Hippocampal formation (tissue), 2 donors: ENCODE results near the gene CEP68.

Experiments used
- DNase-seq, 2 donors: peaks; one replicate each; lab custom pipeline; 2025; lab: John Stamatoyannopoulos, UW

Gene CEP68

DNA sequence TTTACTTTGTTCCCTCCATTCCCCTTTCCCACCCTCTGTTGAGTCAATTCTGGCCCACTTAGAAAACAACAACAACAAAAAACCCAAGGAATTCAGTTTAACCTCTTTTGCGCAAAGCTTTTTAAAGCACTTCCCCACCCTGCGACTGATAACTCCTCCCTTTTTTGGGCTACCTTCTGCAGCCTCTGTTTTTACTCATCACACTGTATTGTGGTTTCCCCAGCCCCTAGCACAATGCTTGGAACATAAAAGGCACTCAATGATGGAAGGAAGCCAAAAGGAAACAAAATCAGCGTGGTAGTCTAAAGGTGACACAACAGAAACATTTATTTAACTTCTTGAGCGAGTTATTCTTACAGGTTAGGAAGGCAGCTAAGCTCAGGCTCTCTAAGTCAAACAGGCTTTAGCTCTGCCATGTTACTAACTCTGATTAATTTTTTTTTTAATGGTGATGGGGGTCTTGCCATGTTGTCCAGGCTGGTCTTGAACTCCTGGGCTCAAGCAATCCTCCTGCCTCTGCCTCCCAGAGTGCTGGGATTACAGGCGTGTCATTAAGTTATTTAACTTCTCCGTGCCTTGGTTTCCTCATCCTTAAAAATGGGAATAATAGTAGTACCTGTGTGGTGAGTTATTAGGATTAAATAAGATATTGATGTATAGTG is 1.3 kb downstream of the CEP68 start:
- no peak for DNase-seq

DNA sequence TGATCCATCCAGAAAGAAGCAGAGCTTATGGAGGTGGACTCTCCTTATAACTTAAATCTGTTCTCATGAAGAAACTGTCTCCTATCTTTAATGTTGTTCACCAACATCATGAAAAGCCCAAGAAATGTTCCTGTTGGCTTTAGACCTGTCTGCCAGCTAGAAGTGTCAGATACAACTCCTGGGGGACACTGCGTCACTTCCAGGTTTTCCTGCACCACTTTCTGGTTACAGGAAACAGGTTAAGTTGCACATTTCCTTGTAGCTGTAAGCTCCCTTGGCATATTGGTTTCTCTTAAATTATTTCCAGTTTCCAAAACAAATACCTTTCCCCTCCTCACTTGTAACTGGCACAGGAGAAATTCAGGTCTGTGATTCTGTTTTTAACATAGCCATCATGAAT is 2.9 kb downstream of the CEP68 start:
- DNase-seq: no peak

DNA sequence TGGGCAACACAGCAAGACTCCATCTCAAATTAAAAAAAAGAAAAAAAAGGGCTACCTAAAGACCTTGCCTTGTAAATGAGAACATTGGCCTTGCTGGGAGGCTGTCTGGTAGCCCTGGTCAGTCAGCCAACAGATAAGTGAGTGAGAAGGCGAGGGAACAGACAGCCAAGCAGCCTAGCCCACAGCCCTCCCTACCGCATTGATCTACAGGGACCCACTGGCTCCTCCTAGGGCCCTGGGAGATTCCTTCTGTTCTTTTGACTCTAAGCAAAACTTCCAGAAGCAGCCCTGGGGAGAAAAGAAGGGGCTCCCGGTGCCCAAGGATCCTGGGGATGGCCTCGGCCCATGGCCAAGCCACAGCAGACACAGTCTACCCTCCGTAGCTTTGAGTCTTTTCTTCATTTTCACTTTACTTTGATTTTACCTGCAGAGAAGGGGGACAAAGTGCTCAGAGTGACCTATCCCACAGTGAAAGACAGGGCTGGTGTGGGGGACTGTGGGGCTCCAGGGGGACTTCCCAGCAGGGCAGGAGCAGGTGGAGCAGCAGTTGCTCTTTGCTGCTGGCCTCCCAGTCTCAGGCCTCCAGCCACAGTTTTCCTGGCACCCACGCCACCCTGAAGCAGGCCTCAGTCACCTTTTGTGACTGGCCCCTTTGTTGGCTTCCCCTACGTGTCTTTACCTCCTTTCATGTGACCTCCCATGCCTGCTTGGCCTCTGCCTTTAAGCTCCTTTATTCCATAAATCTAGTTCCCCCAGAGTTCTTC is 5.1 kb downstream of the CEP68 start:
- DNase-seq: no peak

DNA sequence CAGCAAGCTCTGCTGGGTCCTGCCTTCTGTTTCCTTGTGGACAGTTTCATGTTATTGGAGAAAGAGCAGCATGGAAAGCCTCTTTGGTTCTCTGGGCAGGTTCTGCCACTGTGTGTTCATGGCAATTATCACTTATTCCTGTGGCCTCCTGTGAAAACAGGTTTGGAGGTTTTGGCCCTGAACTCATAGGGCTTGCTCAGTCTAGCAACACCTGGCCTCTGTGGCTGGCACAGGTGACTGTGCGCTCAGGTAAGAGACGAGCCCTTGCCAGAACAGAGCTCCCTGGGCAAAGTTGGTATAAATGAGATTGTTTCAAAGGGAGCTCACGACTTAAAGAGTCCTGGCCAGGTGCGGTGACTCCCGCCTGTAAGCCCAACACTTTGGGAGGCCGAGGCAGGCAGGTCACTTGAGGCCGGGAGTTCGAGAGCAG is 5.7 kb downstream of the CEP68 start:
- no peak for DNase-seq

DNA sequence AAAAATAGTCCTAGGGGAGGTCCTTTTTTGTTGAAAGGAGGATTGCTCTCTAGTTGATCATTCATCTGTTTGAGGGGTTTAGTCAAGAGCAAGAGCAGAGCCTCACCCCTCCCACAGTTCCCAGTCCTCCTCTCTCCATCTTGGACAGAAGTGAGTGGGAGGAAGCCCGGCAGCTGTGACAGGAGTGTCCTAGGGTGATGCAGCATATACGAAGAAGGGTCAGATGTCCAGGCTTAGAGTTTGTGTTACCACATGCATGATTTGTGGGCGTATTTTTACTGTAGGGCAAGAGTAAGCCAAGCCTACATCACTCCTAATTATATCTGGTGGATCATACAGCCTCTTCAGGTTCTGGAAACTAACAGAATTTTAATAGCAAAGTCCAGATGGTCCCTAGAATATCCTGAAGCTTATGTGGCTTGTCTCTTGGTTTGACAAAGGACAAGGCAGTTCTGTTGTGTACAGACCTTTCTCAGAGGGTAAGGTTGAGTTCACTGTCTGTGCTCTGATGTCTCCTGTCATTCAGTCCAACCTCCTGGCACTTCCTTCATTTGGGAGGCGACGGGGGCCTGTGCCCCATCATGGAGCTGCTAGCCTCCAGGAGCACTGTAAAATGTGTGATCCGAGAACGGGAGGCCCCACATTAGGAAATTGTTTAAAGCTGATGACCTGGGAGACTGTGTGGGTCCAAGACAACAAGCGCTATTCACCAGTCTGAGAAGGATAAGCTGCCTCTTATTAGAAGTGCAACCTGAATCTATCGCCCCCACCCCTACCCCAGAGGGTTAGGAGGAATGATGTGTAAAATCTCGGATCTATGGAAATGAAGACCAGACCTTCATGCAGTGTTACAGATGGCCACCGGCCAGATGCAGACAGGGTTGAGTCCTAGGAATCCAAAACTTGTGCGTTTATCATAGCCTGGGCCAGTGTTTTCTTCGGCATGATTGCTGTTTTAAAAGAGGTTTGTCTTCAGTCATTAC is 6.9 kb downstream of the CEP68 start:
- DNase-seq: no peak

DNA sequence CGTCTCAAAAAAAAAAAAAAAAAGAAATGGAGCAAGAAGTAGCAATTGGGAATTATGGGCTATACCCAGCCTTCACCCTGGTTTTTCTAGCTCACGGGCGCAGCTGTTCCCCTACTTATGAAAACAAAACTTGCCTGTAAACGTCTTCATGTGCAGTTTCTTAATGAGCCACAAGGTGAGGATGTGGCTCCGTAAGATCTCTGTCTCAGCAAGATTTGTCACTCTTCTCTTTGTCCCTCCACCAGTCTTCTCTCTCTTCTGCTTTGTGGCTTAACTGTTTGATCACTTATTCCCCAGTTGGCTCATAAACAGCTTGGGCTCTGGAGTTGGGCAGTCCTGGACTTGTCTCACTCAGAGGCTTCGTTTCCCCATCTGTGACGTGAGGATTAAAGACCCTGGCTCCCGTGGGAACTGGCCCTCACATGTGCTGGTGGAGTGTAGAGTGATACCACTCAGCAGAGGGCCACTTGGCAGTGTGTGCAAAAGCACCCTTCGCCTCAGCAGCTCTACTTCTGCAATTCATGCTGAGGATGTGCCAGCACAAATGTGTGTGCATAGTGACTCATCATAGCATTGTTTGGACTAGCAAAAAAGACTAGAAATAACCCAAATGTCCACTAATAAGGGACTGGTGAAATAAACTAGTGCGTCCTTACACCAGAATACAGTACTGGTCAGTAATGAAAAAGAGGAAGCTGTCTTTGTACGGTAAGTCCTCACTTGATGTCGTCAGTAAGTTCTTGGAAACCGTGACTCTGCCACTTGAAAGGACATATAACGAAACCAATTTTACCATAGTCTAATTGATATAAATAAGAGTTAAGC is 8.7 kb downstream of the CEP68 start:
- peak; percentile 55 to 81 for DNase-seq

DNA sequence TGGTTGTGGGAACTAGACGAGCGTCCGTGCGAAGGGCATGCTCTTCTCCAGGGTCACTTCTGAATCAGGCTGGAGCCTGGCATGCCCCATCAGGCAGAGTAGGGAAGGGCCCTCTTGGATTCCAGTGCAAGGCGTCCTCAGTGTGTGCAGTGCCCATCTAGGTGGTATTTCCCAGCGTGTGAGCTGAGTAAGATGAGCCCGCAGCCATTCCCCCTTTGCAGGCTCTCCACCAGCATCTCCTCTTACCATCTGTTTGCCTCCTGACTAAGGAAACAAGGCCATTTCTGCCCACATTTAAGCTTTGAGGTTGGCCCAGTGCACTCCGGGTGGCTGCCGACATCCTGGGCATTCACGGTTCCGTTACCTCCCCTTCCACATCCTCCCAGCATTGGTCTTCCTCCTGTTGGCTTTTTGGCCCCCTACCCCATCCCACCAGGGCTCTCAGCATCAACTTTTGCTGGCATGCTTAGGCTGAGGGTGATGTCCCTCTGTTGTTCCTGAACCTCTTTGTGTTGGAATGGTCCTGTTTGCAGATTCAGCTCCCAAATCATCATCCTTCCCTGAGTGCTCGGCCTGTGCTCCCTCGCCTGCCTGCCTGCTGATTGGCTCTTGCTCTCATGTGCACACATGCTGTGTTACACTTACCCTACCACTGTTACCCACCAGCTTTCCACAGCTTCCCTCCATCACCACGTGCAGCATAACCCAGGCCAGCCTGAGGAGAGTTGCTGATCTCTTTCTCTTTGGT is 11.8 kb downstream of the CEP68 start:
- no peak for DNase-seq

DNA sequence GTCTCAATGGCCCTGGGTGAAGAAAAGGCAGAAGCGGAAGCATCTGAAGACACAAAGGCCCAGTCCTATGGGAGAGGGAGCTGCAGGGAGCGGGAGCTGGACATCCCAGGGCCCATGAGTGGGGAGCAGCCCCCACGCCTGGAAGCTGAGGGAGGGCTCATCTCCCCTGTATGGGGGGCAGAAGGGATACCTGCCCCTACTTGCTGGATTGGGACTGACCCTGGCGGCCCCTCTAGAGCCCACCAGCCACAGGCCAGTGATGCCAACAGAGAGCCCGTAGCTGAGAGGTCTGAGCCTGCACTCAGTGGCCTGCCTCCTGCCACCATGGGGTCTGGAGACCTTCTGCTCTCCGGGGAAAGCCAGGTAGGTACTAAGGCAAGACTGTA is 13.2 kb downstream of the CEP68 start:
- no peak for DNase-seq

DNA sequence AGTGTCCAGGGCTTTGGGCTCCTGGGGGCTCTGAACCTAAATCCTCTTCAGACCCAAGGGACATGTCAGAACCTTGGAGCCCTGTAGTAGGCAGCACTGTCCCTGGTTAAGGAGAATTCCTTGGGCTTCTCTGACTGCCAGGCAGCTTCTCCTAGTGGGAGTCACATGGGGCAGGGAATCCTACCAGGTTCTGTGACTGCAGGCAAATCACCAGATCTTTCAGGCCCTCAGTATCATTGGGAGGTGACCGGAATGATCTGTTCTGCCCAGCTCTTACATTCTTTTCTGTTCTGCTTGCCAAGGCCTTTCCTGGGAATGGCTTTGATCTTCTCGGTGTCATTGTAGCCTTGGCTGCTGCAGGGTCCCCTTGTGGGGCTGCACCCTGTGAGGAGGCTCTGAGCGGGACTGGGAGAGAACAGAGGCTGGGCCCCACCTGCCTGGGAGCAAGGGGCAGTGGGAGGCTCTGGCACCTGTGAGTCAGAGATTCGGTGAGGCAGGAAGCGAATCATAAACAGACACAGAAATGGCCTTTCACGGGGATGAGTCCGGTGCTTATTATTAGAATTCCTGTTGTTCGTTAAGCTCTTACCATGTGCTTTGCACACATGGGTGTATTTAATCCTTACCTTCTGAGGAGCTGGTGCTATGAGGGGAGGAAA is 14.1 kb downstream of the CEP68 start:
- DNase-seq: no peak

DNA sequence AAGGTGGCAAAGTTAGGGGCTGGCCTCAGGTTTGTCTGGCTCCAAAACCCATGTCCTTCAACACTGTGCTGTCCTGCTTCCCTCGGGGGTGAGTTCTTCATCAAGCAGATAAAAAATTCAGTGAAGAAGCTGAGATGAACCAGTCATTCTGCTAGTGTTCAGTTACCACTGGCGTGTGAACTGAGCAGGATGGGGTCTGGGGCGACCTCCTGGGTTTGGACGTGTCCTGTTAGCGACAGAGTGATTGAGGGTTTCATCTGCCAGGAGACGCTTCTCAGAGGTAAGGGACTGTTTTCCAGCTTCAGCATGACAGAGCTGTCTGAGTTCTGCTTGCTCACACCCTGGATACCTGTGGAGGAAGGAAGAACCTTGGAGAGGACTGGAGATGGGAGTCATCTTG is 14.6 kb downstream of the CEP68 start:
- no peak for DNase-seq

DNA sequence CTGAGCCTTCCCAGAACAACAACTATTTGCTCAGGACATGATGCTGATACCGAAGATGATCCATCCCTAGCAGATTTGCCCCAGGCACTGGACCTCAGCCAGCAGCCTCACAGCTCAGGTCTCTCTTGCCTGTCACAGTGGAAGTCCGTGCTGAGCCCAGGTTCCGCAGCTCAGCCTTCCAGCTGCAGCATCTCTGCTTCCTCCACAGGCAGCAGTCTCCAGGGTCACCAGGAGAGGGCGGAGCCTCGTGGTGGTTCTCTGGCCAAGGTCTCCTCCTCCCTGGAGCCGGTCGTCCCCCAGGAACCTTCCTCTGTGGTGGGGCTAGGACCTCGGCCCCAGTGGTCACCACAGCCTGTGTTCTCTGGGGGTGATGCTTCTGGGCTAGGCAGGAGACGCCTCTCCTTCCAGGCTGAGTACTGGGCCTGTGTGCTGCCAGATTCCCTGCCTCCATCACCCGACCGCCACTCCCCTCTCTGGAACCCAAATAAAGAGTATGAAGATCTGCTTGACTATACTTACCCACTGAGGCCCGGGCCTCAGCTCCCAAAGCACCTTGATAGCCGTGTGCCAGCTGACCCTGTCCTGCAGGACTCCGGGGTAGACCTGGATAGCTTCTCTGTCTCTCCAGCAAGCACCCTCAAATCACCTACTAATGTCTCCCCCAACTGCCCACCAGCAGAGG is 15.4 kb downstream of the CEP68 start:
- no peak for DNase-seq

DNA sequence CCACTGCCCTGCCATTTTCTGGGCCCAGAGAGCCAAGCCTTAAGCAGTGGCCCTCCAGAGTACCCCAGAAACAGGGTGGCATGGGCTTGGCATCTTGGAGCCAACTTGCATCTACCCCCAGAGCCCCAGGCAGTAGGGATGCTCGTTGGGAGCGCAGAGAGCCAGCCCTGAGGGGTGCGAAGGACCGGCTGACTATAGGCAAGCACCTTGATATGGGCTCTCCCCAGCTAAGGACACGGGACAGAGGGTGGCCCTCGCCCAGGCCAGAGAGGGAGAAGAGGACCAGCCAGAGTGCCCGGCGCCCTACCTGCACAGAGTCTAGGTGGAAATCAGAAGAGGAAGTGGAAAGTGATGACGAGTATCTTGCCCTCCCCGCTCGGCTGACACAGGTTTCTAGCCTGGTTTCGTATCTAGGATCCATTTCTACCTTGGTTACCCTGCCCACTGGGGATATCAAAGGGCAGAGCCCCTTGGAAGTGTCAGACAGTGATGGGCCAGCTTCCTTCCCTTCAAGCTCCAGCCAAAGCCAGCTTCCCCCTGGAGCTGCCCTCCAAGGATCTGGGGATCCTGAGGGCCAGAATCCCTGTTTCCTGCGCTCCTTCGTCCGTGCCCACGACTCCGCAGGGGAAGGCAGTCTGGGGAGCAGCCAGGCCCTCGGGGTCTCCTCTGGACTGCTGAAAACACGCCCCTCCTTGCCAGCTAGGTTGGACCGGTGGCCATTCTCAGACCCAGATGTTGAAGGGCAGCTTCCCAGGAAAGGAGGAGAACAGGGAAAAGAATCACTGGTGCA is 16.2 kb downstream of the CEP68 start:
- no peak for DNase-seq

DNA sequence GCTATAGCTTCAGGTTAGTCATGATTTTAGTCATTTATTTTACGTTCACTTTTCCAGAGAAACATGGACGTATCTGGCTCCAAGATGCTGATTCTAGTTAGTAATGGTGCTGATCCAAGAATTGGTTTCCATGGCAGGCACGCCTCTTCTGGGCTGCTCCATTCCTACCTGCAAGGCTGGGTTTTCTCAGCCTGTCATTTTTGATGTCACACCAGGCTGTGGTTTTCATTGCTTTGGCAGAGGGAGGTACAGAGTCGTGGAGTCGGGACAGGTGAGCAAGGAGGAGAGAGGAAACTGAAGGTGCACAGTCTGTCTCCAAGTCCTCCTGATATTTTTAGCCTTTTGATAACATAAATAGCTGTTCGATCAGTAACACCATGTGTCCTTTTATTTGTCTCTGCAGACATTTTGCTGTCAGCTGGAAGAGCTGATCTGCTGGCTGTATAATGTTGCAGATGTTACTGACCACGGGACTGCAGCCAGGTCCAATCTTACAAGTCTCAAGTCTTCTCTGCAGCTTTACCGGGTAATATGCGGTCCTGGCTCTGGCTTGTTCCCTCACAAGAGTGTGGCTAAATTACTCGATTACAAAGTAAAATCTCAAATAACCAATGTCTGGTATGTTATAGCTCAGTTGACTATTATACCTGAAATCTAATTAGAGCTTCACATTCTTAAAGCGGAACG is 17.8 kb downstream of the CEP68 start:
- DNase-seq: no peak

DNA sequence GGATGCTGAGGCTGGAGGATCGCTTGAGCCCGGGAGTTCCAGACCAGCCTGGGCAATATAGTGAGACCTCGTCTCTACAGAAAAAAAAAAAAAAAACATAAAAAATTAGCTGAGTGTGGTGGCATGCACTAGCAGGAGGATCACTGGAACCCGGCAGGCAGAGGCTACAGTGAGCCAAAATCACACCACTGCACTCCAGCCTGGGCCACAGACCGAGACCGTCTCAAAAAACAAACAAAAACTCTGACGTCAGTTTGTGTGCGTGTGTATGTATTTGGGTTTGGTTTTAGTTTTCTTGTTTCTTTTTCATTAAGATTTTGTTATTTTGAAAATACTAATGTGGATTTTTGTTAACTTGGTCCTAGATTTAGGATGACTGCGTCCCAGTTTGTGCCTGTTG is 19.0 kb downstream of the CEP68 start:
- no peak for DNase-seq

DNA sequence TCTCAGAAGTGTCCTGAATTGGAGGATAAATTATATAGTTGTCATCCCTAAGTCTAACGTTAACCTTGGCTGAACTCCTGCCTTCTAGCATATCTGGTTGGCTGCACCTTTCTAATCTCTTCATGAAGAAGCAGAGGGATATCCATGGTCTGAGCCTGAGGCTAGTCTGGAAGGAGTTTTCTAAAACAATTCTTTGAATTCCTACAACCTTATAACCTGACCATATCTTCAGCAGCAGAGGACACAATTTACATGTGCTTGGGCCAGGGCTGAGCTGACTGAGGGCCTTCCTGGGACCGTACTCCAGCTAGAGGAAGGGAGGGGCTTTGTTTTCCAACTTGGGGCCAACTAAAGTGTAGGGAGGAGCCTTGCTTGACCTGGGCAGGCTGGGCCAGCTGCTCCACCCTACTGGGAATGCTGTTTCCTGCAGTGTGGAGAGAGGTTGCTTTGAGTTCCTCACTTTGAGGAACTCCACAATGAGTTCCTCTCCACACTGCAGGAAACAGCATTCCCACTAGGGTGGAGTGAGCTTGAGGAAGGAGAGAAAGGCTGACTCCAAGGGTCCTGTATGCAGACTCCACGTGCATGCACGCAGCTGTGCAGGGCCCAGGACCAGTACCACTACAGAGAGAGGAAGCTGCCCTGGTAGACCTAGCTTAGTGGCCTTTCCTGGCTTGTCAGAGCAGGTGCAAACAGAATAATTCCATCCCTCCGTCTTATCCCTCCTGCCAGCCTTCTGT is 19.6 kb downstream of the CEP68 start:
- no peak for DNase-seq

DNA sequence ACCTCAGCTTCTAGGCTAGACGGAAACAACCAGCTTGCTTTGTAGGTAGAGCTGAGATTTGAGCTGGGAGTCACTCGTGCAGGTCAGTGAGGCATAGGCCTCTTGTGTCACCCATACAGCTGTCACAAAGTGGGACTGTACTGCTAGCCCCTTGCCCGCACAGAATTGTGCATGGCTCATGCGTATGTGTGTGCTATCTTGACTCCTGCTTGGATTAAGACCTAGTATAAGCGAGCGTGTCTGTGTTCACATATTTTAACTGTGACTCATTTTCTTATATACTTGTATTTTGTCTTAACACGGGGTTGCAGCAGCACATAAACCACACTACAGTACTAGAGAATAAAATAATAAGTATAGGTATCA is 20.1 kb downstream of the CEP68 start:
- no peak for DNase-seq

DNA sequence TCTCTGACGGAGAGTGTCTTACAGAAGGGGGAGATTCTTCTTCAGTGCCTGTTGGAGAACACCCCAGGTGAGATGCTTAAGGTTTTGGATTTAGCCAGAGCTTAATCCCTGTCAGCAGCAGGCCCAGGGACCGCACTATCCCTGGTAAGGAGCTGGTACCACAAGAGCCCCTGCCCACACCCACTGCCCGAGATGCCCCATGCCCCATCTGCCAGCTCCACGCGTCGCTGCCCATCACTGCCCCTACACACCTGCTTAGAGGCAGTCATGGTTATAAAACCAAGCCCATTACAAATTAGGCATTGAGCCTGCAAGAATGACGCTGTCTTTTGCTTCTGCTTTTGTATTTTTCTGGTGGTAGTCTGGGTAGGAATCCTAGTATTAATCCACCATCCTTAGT is 21.7 kb downstream of the CEP68 start:
- no peak for DNase-seq

DNA sequence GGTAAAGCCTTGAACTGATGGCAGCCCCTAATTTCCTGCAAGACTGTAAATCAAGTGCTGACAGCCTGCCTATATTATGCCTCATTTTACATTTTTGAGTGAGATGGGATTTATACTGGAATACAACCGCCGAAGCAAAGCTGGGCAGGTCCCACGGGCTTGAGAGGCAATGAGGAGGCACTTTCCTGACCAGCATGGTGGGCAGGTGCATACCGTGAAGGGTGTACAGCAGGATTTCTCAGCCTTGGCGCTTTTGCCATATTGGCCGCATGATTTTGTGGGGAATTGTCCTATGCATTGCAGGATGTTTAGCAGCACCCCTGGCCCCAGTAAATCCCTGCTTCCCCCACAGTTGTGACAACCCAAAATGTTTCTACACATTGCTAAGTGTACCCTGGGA is 22.8 kb downstream of the CEP68 start:
- no peak for DNase-seq
